ENCODE results near the gene CCDC141.

Gene CCDC141

GRCh38 chr2:178895872-178896271 is 154.1 kb downstream of the CCDC141 start:
- TF ChIP-seq CTCF (IDR thresholded peaks at IDR 0.05; ENCODE audit: low read depth, low read length) = no peak
- Histone ChIP-seq H3K27me3 (ENCODE audit: insufficient read depth, low read depth, severe bottlenecking) (no peaks in the 10 kb centered on the region), H3K4me3 (ENCODE audit: low read depth, low read length) (no peak overlapping the region), H3K9me3 (ENCODE audit: severe bottlenecking) (no peaks in the 10 kb centered on the region), H3K27ac (peak overlapping the region; percentile 91), H3K36me3 (peaks cover 16% of the 10 kb centered on the region)
- DNase-seq = no peak

GRCh38 chr2:178895171-178895570 is 154.8 kb downstream of the CCDC141 start:
- Histone ChIP-seq H3K27me3 (ENCODE audit: insufficient read depth, low read depth, severe bottlenecking) (no peaks in the 10 kb centered on the region), H3K36me3 (peaks cover 16% of the 10 kb centered on the region), H3K27ac (peak overlapping the region; percentile 91), H3K4me3 (ENCODE audit: low read depth, low read length) (no peak overlapping the region; the same call in 1 of the 2 replicates), H3K9me3 (ENCODE audit: severe bottlenecking) (no peaks in the 10 kb centered on the region)
- no peak for DNase-seq
- TF ChIP-seq CTCF (IDR thresholded peaks at IDR 0.05; ENCODE audit: low read depth, low read length) = no peak

- no peaks in the 10 kb centered on the region for H3K27me3 ChIP-seq (ENCODE audit: insufficient read depth, low read depth, severe bottlenecking)
- TF ChIP-seq CTCF (IDR thresholded peaks at IDR 0.05; ENCODE audit: low read depth, low read length) = no peak
- DNase-seq = peak; percentile 74
- peaks cover 9% of the 10 kb centered on the region for H3K36me3 ChIP-seq
- H3K27ac ChIP-seq = peak overlapping the region; percentile 91
- H3K9me3 ChIP-seq (ENCODE audit: severe bottlenecking) = no peaks in the 10 kb centered on the region
- H3K4me3 ChIP-seq (ENCODE audit: low read depth, low read length) = peak overlapping the region; percentile 29
Measured at GRCh38 chr2:178892751-178893625, 156.9 kb downstream of the CCDC141 start.

GRCh38 chr2:178891959-178892485 is 157.9 kb downstream of the CCDC141 start:
- H3K4me3 ChIP-seq (ENCODE audit: low read depth, low read length) = peak overlapping the region; percentile 29
- peaks cover 12% of the 10 kb centered on the region for H3K36me3 ChIP-seq
- no peaks in the 10 kb centered on the region for H3K27me3 ChIP-seq (ENCODE audit: insufficient read depth, low read depth, severe bottlenecking)
- TF ChIP-seq CTCF (IDR thresholded peaks at IDR 0.05; ENCODE audit: low read depth, low read length) = no peak
- H3K27ac ChIP-seq = peak overlapping the region; percentile 91
- DNase-seq = no peak
- H3K9me3 ChIP-seq (ENCODE audit: severe bottlenecking) = no peaks in the 10 kb centered on the region

- DNase-seq = peak; percentile 76
- no peaks in the 10 kb centered on the region for H3K9me3 ChIP-seq (ENCODE audit: severe bottlenecking)
Measured at GRCh38 chr2:178891265-178891958, 158.5 kb downstream of the CCDC141 start.

More at GRCh38 chr2:178891265-178891958, 158.5 kb downstream of the CCDC141 start:
- no peaks in the 10 kb centered on the region for H3K27me3 ChIP-seq (ENCODE audit: insufficient read depth, low read depth, severe bottlenecking)
- peak; percentile 74 for TF ChIP-seq CTCF (IDR thresholded peaks at IDR 0.05; ENCODE audit: low read depth, low read length)
- H3K27ac ChIP-seq = peak overlapping the region; percentile 91
- no peak overlapping the region for H3K4me3 ChIP-seq (ENCODE audit: low read depth, low read length)
- peaks cover 18% of the 10 kb centered on the region for H3K36me3 ChIP-seq

Measured in WERI-Rb-1 (cell line).